HEK293T (cell line): ENCODE measurements around the gene BMAL1.

ENCODE experiments used
- ARNT ChIP-seq: fragments of 450-650 bp; IDR thresholded peaks from 2 replicates; pipeline ENCODE4 v1.6.1; 2017; ENCODE audit warnings: mild to moderate bottlenecking
- FOXK2 ChIP-seq: fragments of 450-650 bp; IDR thresholded peaks from 2 replicates; pipeline ENCODE4 v1.6.1; 2016; ENCODE audit warnings: mild to moderate bottlenecking
- HDGF ChIP-seq: fragments of 450-650 bp; IDR thresholded peaks from 2 replicates; pipeline ENCODE4 v1.6.1; 2017; ENCODE audit warnings: antibody characterized with exemption, borderline replicate concordance
- TARDBP ChIP-seq: fragments of 450-650 bp; IDR thresholded peaks from 2 replicates; pipeline ENCODE4 v1.6.1; 2016

DNA sequence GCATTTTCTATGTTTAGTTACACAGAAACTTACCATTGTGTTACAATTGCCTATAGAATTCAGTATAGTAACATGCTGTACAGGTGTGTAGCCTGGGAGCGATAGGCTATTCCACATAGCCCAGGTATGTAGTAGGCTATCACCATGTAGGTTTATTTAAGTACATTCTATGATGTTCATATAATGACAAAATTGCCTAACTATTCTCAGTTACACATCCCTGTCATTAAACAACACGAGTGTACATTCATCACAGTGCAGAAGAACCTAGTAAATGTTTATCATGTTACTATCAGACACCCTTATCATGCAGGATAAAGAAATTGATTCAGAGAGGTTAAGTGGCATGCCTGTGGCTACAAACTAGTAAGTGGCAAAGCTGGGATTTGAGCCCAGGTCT, 28.4 kb upstream of the BMAL1 start:
- no peak for TF ChIP-seq TARDBP
- no peak for TF ChIP-seq FOXK2
- TF ChIP-seq HDGF, result no peak
- no peak for TF ChIP-seq ARNT
